Fibroblast of lung (primary cell): ENCODE results near the gene TIGD1. TPM values are rescaled to one million over a fixed set of nuclear protein-coding genes. Genes with fewer than 3 reads are reported as not detected.

Experiments
- DNase-seq, 2 donors: peaks; one replicate each; pipeline versions ENCODE4 v3.0.0 to v3.0.0-alpha.2; 2010; ENCODE audit warnings: low read depth in 2 of 2
- H2AFZ ChIP-seq: 2 replicates; pipeline ENCODE4 v1.5.1; 2012; ENCODE audit warnings: low read length, control low read depth, inconsistent platforms
- H3K27ac ChIP-seq: 2 replicates; pipeline ENCODE4 v1.5.1; 2011; ENCODE audit warnings: low read length, control low read depth; ENCODE audit not compliant: insufficient read depth
- H3K27me3 ChIP-seq: 2 replicates; pipeline ENCODE4 v1.5.1; 2011; ENCODE audit warnings: mild to moderate bottlenecking, low read length; ENCODE audit not compliant: control insufficient read depth, insufficient read depth
- H3K36me3 ChIP-seq: 2 replicates; pipeline ENCODE4 v1.5.1; 2011; ENCODE audit warnings: low read length; ENCODE audit not compliant: control insufficient read depth, insufficient read depth
- H3K4me1 ChIP-seq: 2 replicates; pipeline ENCODE4 v1.5.1; 2011; ENCODE audit warnings: low read length; ENCODE audit not compliant: control insufficient read depth, insufficient read depth; ENCODE audit errors: extremely low read depth
- H3K4me2 ChIP-seq: 2 replicates; pipeline ENCODE4 v1.5.1; 2011; ENCODE audit warnings: low read length, control low read depth; ENCODE audit not compliant: insufficient read depth; ENCODE audit errors: extremely low read depth
- H3K4me3 ChIP-seq, 4 experiments: fragments of 200-600 bp in 1 of 4; sonication (generic) in 1 of 4; replicated peaks in 1 of 4; 2 replicates each; pipeline ENCODE4 v1.5.1; 2011 to 2016; ENCODE audit warnings: low read length in 4 of 4, low read depth in 3 of 4, mild to moderate bottlenecking in 3 of 4, control low read depth in 2 of 4, inconsistent platforms in 1 of 4, mixed read lengths in 1 of 4; ENCODE audit not compliant: insufficient read depth in 1 of 4; ENCODE audit errors: control extremely low read depth in 1 of 4
- H3K79me2 ChIP-seq: 2 replicates; pipeline ENCODE4 v1.5.1; 2012; ENCODE audit warnings: mild to moderate bottlenecking, low read length, inconsistent platforms; ENCODE audit not compliant: control insufficient read depth, insufficient read depth
- H3K9ac ChIP-seq: 2 replicates; pipeline ENCODE4 v1.5.1; 2011; ENCODE audit warnings: mild to moderate bottlenecking, low read length, control low read depth; ENCODE audit not compliant: insufficient read depth
- H3K9me3 ChIP-seq: 2 replicates; pipeline ENCODE4 v1.5.1; 2012; ENCODE audit warnings: low read depth, low read length; ENCODE audit not compliant: control insufficient read depth, insufficient read depth
- H4K20me1 ChIP-seq: 2 replicates; pipeline ENCODE4 v1.5.1; 2011; ENCODE audit warnings: low read length; ENCODE audit not compliant: control insufficient read depth, insufficient read depth; ENCODE audit errors: extremely low read depth
- CTCF ChIP-seq, 2 donors: IDR thresholded peaks in 1 of 2; conservative IDR thresholded peaks in 1 of 2; 1 replicate in 1 of 2; 2 replicates in 1 of 2; pipeline ENCODE4 v1.5.1; 2011 to 2012; ENCODE audit warnings: low read length in 2 of 2, control low read depth in 1 of 2, inconsistent platforms in 1 of 2, low read depth in 1 of 2, mild to moderate bottlenecking in 1 of 2
- EZH2 ChIP-seq: IDR thresholded peaks from 2 replicates; pipeline ENCODE4 v1.5.1; 2012; ENCODE audit warnings: low read length, control low read depth, mild to moderate bottlenecking; ENCODE audit errors: missing control alignments
- polyA plus RNA-seq, 2 donors: library from polyadenylated mRNA; depleted of rRNA in 1 of 2; stranded (reverse) in 1 of 2; unstranded in 1 of 2; fragments of >200 nt; gene quantifications; 2 replicates each; pipeline ENCODE4 v1.2.1, GENCODE V29; 2011 to 2012; ENCODE audit warnings: missing spikeins in 1 of 2
- total RNA-seq: library from RNA; depleted of rRNA; stranded (reverse); fragments of >200 nt; gene quantifications from 2 replicates; pipeline ENCODE4 v1.2.1, GENCODE V29; 2014

Gene TIGD1
- total and polyA plus RNA-seq, 2 donors (not counting 1 experiment from before 2014, with no cell fraction given) = 2.5 to 4.0 TPM

DNA sequence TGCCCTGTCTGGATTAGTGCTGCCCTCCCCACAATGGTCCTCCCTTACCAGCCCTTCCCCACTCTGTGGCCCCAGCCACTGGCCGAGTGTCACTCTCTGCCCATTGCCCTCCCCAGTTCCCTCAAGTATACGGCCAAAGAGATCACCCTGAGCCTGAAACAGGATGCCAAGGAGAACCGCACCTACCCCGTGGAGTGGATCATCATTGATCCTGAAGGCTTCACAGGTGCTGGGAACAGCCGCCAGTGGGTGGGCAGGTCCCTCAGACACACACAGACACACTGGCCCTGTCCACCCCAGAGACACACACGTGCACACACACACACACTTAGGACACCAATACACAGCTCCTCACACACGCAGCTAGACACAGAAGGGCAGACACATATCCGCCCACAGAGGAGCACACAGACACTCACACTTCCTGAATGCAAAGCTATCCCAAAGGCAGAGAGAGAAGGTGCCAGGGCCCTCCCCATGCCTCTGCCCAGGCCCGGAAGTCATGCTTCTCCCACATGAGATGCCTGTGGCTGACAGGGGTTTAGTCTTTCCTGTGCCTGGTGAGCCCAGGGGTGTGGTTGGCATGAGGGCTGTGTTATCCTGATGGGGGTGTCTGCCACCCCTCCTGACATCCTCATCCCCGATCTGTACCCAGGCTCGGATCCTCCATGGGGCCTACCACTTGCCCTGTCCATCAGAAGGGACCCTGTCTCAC is 21.5 kb downstream of the TIGD1 start:
- DNase-seq = no peak
- H2AFZ ChIP-seq = no peak overlapping the region
- no peaks in the 10 kb centered on the region for H3K36me3 ChIP-seq
- H3K4me2 ChIP-seq = no peak overlapping the region
- no peaks in the 10 kb centered on the region for H3K4me1 ChIP-seq
- no peak overlapping the region for H3K9ac ChIP-seq
- peaks cover 3% of the 10 kb centered on the region for H3K27me3 ChIP-seq
- H3K79me2 ChIP-seq = no peaks in the 10 kb centered on the region
- TF ChIP-seq EZH2 = no peak
- TF ChIP-seq CTCF (conservative IDR thresholded peaks at IDR 0.05 in 1 of 2, IDR thresholded peaks at IDR 0.05 in 1 of 2; ENCODE audit: low read depth in 1 of 2, low read length in 2 of 2) = no peak
- H3K9me3 ChIP-seq = no peaks in the 10 kb centered on the region
- H3K27ac ChIP-seq = no peak overlapping the region
- H3K4me3 ChIP-seq = no peak overlapping the region
- H4K20me1 ChIP-seq = no peaks in the 10 kb centered on the region

- H3K9ac ChIP-seq = no peak overlapping the region
- no peaks in the 10 kb centered on the region for H3K36me3 ChIP-seq
- DNase-seq = no peak
Observed at GRCh38 chr2:232527905-232528470, 22.4 kb downstream of the TIGD1 start.

More at GRCh38 chr2:232527905-232528470, 22.4 kb downstream of the TIGD1 start:
- no peaks in the 10 kb centered on the region for H3K9me3 ChIP-seq
- TF ChIP-seq CTCF (conservative IDR thresholded peaks at IDR 0.05 in 1 of 2, IDR thresholded peaks at IDR 0.05 in 1 of 2; ENCODE audit: low read depth in 1 of 2, low read length in 2 of 2) = no peak
- no peak for TF ChIP-seq EZH2
- H3K79me2 ChIP-seq = no peaks in the 10 kb centered on the region
- H2AFZ ChIP-seq = no peak overlapping the region
- no peak overlapping the region for H3K4me3 ChIP-seq
- H3K4me2 ChIP-seq = no peak overlapping the region
- H3K27me3 ChIP-seq = peaks cover 10% of the 10 kb centered on the region
- H3K27ac ChIP-seq = no peak overlapping the region
- no peaks in the 10 kb centered on the region for H3K4me1 ChIP-seq
- H4K20me1 ChIP-seq = no peaks in the 10 kb centered on the region
